Measurements from ENCODE around the gene XDH.

DNA sequence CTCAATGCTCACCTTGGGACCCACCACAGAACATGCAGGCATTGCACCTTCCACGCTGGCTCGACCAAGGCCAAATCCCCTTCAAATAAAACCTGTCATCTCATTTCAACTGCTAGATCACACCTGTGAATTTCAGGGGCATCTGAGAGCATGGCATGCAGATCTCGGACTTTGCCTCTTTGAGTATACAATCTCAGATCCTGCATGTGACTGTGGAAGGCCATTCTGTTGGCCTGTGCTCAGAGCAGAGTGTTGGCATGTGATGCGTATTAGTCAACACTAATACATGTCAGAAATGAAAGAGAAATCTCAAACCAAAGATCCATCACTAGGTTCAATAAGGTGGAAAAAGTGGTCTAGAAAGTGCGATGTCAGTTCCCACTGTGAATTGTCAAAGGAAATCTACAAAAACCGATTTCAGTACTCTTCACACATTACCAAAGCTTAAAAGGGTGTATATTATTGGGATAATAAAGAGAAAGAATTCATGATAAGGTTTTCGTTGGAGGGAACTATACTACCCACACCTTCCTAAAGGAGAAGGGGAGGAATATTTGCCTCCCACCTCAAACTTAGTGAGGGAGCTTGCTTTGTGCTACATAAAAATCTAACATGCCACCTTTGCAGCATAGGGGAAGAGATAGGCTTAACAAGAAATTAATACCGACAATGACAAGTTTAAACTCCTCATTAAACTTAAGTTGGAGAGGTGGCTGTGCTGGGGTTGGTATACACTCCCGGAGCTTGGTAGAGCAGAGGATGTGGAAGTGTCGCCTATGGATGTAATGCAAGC is 7.8 kb downstream of the XDH start:
- TF ChIP-seq, protein P1, sequence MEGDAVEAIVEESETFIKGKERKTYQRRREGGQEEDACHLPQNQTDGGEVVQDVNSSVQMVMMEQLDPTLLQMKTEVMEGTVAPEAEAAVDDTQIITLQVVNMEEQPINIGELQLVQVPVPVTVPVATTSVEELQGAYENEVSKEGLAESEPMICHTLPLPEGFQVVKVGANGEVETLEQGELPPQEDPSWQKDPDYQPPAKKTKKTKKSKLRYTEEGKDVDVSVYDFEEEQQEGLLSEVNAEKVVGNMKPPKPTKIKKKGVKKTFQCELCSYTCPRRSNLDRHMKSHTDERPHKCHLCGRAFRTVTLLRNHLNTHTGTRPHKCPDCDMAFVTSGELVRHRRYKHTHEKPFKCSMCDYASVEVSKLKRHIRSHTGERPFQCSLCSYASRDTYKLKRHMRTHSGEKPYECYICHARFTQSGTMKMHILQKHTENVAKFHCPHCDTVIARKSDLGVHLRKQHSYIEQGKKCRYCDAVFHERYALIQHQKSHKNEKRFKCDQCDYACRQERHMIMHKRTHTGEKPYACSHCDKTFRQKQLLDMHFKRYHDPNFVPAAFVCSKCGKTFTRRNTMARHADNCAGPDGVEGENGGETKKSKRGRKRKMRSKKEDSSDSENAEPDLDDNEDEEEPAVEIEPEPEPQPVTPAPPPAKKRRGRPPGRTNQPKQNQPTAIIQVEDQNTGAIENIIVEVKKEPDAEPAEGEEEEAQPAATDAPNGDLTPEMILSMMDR (IDR thresholded peaks at IDR 0.05): no peak
- TF ChIP-seq TCF7L2 (IDR thresholded peaks at IDR 0.05; ENCODE audit: low read depth, low read length): no peak
- no peak for TF ChIP-seq POLR2AphosphoS5 (IDR thresholded peaks at IDR 0.05; ENCODE audit: low read depth, low read length)

Measured in Panc1 (cell line).